ENCODE data around the gene LRRC47.

Gene LRRC47

GRCh38 chr1:3746389-3746829 is 49.9 kb downstream of the LRRC47 start:
- no peak for DNase-seq

DNA sequence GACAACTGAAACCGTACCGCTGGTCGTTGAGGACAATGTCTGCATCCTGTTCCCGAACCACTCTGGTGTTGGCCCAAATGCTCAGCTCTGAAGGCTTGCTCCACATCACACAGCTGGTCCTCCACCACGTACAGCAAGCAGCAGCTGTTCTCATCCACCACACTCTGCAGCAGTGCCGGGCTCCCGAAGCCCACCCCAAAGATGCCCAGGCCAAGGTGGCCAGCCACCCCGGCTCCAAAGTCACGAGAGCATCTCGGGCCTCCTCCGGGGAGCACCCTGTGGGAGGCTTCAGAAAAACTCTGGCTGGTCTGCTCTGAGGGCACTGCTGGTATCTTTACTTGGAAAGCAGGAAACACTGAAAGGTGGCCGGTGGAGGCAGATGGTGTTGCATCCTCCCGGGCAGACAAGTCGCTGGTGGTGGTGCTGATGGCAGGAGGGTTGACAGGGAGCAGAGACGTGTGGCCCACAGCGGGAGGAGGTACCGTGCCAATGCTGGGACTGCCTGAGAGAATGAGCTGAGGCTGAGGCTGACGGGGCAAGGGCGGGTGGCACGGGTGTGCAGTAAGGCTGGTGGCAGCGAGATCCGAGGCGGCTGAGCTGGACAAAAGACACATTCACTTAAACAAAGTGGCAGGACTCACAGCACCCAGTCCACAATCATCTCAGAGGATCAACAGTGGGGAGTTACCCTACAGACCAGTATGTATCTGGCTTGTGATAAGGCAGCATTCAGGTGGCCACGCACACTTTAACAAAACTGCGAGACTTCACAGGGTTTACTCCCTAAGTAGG is 50.5 kb downstream of the LRRC47 start:
- no peak for DNase-seq

DNA sequence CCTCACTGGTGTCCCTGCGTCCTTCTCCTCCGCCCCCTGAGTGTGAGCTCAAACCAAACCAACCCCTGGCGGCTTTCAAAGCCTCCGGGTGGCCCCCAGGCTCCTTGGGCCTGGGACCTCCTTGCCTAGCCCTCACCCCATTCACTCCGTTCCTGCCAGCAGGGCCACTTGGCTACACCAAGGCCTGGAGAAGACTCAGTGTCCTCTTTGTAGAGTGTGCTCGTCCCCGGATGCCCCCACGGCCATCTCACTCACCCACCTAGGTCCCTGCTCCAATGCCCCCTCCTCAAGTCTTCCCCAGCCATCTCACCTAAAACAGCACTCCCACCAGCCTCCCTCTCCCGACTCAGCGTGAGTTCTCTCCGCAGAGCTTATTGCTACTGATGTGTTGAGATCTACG is 51.2 kb downstream of the LRRC47 start:
- no peak for DNase-seq

GRCh38 chr1:3744646-3745045 is 51.7 kb downstream of the LRRC47 start:
- DNase-seq: no peak

GRCh38 chr1:3743826-3744225 is 52.5 kb downstream of the LRRC47 start:
- no peak for DNase-seq

GRCh38 chr1:3743421-3743820 is 52.9 kb downstream of the LRRC47 start:
- no peak for DNase-seq

DNA sequence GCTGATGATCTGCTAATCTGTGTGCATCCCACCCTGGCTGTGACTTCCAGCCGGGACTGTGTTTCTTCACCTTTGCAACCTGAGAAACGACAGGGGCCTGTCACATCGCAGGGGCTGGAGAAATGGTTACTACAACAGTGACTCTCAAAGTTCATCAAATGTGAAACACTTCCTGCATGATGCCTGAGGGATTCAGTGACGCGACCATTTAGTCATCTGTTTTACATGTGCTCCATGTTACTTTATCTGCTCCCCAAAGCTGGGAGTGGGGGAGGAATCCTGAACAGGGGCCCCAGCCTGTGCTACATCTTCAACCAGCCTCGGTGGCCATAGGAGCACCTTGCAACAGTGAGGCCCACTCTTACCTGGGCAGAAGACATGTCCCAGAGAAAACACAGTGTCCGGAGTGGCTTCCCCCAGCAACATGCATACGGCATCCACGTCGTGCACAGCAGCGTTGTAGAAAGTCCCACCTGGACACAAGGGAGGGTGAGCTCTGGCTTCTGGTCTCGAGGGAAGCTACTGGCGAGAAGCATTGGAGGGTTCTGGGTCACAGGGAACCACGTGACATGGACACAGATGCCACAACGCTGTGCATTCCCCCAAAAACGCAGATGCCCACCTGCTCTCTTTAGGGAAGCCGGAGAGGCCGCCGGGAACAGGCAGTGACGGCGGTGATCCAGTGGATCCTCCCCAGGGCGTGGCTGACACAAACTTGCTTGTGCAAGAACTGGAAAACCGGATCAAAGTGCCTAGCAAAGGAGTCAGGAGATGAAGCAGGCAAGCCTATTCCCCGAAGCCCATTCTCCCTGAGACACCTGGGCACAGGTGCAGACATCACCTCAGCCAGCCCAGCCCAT is 53.6 kb downstream of the LRRC47 start:
- no peak for DNase-seq

- no peak for DNase-seq
Measured at GRCh38 chr1:3741566-3742438, 54.5 kb downstream of the LRRC47 start.

DNA sequence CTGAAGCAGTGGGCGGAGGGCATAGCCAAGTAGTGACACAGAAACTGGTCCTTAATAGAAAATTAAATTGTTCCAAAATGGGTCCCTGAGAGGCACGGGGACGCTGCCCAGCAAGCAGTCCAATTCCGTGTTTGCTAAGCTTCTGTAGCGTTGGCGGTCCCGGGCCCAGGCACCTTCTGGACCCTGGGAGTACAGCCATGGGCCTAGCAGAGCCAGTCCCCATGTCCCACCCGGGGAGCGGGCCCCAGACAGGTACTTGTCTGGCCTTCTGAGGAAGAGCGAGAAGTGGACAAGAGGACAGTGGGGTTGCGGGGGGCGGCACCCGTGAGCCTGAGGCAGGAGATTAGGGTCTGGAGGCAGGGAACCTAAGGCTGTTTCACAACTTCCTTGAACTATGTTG is 55.5 kb downstream of the LRRC47 start:
- DNase-seq: no peak

- DNase-seq: no peak
Measured at GRCh38 chr1:3740042-3740441, 56.3 kb downstream of the LRRC47 start.

GRCh38 chr1:3738943-3739342 is 57.4 kb downstream of the LRRC47 start:
- DNase-seq: no peak

- DNase-seq: no peak
Measured at GRCh38 chr1:3736708-3737107, 59.6 kb downstream of the LRRC47 start.

DNA sequence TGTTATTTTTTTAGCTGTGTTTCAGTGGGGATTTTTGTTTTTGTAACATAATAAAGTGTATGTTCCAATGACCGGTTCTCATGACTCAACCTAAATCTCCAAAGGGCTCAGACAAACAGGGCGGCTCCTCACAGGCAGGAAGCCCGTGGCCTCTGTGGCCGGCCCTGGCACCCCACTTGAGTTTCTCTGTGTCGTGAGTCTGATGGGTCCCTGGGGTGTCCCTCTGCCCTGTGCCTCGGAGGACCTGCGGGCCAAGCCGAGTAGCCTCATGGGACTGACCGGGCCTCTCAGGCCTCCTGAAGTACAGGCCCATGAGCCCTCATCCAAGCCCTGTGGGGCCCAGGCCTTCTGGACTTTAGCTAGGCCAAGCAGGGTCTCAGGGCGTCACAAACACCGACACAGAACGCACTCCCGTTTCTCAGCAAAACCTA is 60.2 kb downstream of the LRRC47 start:
- no peak for DNase-seq

- DNase-seq: no peak
Measured at GRCh38 chr1:3735688-3736087, 60.6 kb downstream of the LRRC47 start.

GRCh38 chr1:3735027-3735681 is 61.1 kb downstream of the LRRC47 start:
- DNase-seq: no peak

GRCh38 chr1:3734602-3735001 is 61.7 kb downstream of the LRRC47 start:
- no peak for DNase-seq

DNA sequence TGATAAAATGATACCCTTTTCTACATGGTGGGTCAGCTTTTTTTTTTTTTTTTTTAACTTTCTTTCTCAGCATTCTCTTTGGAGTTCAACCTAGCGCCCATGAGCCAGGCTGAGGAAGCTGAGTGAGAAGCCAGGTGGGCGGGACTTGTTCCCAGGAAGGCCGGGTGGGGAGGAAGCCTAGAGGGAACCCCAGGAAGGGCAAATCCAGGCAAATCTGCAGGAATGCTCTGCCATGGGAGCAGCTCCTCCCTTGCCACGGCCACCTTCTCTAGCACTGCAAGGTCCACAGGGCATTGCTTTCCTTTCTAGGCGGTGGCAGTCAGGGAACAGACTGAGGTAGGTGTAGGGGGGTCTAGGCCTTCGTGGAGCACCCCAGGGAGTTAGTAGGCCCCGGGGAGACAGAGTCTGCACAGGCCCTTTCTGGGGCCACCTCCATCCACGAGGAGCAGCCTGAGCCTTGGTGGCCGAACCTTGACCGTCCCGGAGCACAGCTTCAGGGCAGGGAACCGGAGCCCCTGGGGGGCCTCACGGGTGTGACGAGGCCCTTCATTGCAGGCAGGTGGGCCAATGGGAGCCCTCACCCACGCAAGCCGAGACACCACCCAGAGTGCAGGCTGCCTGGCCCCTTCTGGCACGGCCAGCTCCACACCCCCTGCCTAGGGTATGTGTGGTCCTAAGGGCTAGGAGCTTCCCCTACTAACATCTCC is 62.3 kb downstream of the LRRC47 start:
- no peak for DNase-seq

DNA sequence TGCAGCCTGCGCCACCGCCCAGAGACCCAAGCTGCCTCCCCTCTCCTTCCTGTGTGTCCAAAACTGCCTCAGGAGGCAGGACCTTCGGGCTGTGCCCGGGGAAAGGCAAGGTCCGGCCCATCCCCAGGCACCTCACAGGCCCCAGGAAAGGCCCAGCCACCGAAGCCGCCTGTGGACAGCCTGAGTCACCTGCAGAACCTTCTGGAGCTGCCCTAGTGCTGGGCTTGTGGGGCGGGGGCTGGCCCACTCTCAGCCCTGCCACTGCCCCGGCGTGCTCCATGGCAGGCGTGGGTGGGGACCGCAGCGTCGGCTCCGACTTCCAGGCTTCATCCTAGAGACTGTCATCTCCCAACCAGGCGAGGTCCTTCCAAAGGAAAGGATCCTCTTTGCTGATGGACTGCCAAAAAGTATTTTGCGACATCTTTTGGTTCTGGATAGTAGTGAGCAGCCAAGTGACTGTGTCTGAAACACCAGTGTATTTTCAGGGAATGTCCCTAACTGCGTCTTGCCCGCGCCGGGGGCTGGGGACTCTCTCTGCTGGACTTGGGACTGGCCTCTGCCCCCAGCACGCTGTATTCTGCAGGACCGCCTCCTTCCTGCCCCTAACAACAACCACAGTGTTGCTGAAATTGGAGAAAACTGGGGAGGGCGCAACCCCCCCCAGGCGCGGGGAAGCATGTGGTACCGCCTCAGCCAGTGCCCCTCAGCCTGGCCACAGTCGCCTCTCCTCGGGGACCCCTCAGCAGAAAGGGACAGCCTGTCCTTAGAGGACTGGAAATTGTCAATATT is 63.0 kb downstream of the LRRC47 start:
- no peak for DNase-seq

DNA sequence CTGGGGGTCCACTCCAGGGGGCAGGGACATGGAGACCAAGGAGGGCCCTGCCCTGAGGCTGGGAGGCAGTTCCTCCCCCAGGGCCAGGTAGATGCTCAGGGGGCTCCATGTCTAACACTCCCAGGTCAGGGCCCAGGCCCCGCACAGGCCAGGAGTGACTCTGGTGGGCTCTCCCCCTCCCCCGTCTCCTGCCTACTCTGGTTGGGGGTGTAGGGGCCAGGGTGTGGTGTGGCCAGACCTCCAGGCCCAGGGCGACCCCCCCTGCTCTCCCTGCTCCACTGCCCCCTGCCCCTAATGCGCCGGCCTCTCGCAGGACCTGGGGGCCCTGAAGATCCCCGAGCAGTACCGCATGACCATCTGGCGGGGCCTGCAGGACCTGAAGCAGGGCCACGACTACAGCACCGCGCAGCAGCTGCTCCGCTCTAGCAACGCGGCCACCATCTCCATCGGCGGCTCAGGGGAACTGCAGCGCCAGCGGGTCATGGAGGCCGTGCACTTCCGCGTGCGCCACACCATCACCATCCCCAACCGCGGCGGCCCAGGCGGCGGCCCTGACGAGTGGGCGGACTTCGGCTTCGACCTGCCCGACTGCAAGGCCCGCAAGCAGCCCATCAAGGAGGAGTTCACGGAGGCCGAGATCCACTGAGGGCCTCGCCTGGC is 63.7 kb downstream of the LRRC47 start:
- DNase-seq: no peak

Measured in NCI-H510A treated with DMSO at 0.1 percent for 48 hours (cell line).